KMS-11 (cell line): Measurements from ENCODE around the gene USPL1.
"Not testable (repeated sequence)": the region's sequence is repeated elsewhere in the genome, so short reads cannot be mapped to it uniquely, and the experiment has no call there.

Experiments
- H2AFZ ChIP-seq: fragments of 200-600 bp; sonication (generic); 2 replicates; pipeline ENCODE4 v1.6.1; 2016; ENCODE audit warnings: antibody characterized with exemption, mixed run types, low read depth
- H3K27ac ChIP-seq: fragments of 200-600 bp; sonication (generic); 2 replicates; pipeline ENCODE4 v1.6.1; 2016; ENCODE audit warnings: mild to moderate bottlenecking, mixed run types
- H3K27me3 ChIP-seq: fragments of 200-600 bp; sonication (generic); 2 replicates; pipeline ENCODE4 v1.6.1; 2017; ENCODE audit warnings: mild to moderate bottlenecking, low read depth, mixed run types, moderate library complexity; ENCODE audit not compliant: insufficient read depth
- H3K36me3 ChIP-seq: fragments of 200-600 bp; sonication (generic); 2 replicates; pipeline ENCODE4 v1.6.1; 2017; ENCODE audit warnings: mild to moderate bottlenecking, mixed run types; ENCODE audit not compliant: insufficient read depth
- H3K4me1 ChIP-seq: fragments of 200-600 bp; sonication (generic); 2 replicates; pipeline ENCODE4 v1.6.1; 2016; ENCODE audit warnings: mild to moderate bottlenecking, low read depth, mixed run types; ENCODE audit not compliant: poor library complexity, severe bottlenecking
- H3K4me2 ChIP-seq: fragments of 200-600 bp; sonication (generic); 2 replicates; pipeline ENCODE4 v1.7.0; 2016; ENCODE audit warnings: mild to moderate bottlenecking, mixed run types
- H3K4me3 ChIP-seq: fragments of 200-600 bp; sonication (generic); IDR thresholded peaks from 2 replicates; pipeline ENCODE4 v1.6.1; 2017; ENCODE audit warnings: low read depth, low read length, mixed read lengths; ENCODE audit not compliant: insufficient read depth
- H3K79me2 ChIP-seq: fragments of 200-600 bp; sonication (generic); 2 replicates; pipeline ENCODE4 v1.6.1; 2016; ENCODE audit warnings: low read depth, mixed run types; ENCODE audit not compliant: insufficient read depth
- H3K9ac ChIP-seq: fragments of 200-600 bp; sonication (generic); 2 replicates; pipeline ENCODE4 v1.6.1; 2016; ENCODE audit warnings: mild to moderate bottlenecking, mixed run types
- H4K20me1 ChIP-seq: fragments of 200-600 bp; sonication (generic); 2 replicates; pipeline ENCODE4 v1.6.1; 2016; ENCODE audit warnings: mild to moderate bottlenecking, mixed run types; ENCODE audit not compliant: insufficient read depth
- CTCF ChIP-seq: fragments of 200-600 bp; sonication (generic); conservative IDR thresholded peaks from 2 replicates; pipeline ENCODE4 v1.6.1; 2017; ENCODE audit warnings: low read depth, mild to moderate bottlenecking, antibody characterized with exemption, low read length, moderate library complexity, mixed read lengths

Gene USPL1

DNA sequence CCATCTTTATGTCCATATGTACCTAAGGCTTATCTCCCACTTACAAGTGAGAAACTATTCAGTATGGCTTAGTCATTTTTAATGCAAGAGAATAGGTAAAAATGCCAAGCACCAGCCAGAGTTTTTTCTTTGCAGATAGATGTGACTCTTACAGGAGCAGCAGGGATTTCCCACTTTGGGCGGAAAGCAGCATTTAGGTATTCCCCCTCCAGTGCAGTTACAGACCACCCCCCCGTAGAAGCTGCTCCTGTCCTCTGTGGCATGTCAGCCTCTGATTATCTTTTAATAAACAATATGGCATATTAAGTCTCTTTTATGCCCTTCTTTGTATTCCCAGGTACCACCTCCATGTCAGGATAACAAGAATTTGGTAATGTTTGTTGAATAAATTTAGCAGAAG, 24.7 kb upstream of the USPL1 start:
- H3K27me3 ChIP-seq = no peaks in the 10 kb centered on the region
- H2AFZ ChIP-seq = no peak overlapping the region
- peak overlapping the region; percentile 29; the same call in 1 of the 2 replicates for H3K27ac ChIP-seq
- peak overlapping the region; percentile 51 for H3K4me2 ChIP-seq
- H3K9ac ChIP-seq = no peak overlapping the region
- no peaks in the 10 kb centered on the region for H3K79me2 ChIP-seq
- no peak overlapping the region for H3K4me3 ChIP-seq
- H3K4me1 ChIP-seq = peaks cover 26% of the 10 kb centered on the region
- H4K20me1 ChIP-seq = no peaks in the 10 kb centered on the region
- H3K36me3 ChIP-seq = no peaks in the 10 kb centered on the region
- TF ChIP-seq CTCF = no peak

DNA sequence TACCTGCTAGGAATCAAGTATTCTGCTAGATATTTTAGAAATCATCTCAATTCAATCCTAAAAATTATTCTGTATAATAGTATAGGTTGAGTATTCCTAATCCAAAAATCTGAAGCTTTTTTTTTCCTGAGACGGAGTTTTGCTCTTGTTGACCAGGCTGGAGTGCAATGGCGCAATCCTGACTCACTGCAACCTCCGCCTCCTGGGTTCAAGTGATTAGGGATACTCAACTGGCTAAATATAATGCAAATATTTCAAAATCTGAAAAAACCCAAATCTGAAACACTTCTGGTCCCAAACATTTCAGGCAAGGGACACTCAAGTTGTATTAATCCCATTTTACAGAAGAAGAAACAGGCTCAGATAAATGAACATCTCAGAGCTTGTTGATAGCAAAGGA, 17.2 kb upstream of the USPL1 start:
- Histone ChIP-seq H3K27ac (no peak overlapping the region), H3K4me2 (no peak overlapping the region), H3K4me1 (no peaks in the 10 kb centered on the region), H2AFZ (no peak overlapping the region), H3K9ac (no peak overlapping the region), H4K20me1 (no peaks in the 10 kb centered on the region), H3K4me3 (no peak overlapping the region), H3K36me3 (no peaks in the 10 kb centered on the region), H3K79me2 (no peaks in the 10 kb centered on the region), H3K27me3 (no peaks in the 10 kb centered on the region)
- TF ChIP-seq CTCF = no peak

DNA sequence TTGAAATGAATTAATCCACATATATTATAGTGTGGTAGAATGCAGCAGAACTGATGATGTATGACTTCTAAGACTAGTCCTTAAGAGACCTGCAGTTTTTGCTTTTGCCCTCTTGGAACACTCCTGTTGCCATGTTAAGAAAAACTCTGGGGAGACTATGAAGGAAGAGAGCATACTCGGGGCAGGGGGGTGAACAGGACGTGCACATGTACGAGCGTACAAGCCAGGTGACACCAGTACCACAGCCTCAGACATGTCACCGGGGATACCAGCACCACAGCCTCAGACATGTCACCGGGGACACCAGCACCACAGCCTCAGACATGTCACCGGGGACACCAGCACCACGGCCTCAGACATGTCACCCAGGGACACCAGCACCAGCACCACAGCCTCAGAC, 15.9 kb upstream of the USPL1 start:
- H3K9ac ChIP-seq = no peak overlapping the region
- no peak overlapping the region for H3K27ac ChIP-seq
- no peak overlapping the region for H2AFZ ChIP-seq
- TF ChIP-seq CTCF = no peak
- H3K4me3 ChIP-seq = no peak overlapping the region
- H3K4me1 ChIP-seq = no peaks in the 10 kb centered on the region
- H3K79me2 ChIP-seq = no peaks in the 10 kb centered on the region
- no peaks in the 10 kb centered on the region for H3K36me3 ChIP-seq
- no peaks in the 10 kb centered on the region for H3K27me3 ChIP-seq
- no peaks in the 10 kb centered on the region for H4K20me1 ChIP-seq
- no peak overlapping the region for H3K4me2 ChIP-seq

DNA sequence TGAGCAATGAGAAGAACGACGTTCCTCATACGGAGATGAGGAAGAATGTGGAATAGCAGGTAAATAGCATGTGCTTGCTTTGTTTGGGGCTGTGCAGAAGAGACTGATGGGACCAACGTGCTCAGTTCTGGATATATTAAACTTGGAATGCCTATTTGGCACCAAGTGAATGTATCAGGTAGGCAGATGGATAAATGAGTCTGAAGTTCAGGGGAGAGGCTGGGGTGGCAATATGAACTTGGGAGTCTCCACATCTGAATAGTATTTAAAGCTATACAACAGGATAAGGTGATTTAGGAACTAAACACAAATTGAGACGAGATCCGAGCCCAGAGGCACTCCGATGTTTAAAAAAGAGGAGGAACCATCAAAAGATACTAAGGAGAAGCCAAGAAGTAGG, 12.7 kb upstream of the USPL1 start:
- no peaks in the 10 kb centered on the region for H4K20me1 ChIP-seq
- no peak overlapping the region for H3K27ac ChIP-seq
- H3K4me1 ChIP-seq = peaks cover 28% of the 10 kb centered on the region
- no peaks in the 10 kb centered on the region for H3K36me3 ChIP-seq
- H3K79me2 ChIP-seq = no peaks in the 10 kb centered on the region
- no peak overlapping the region for H3K4me3 ChIP-seq
- no peak overlapping the region for H3K9ac ChIP-seq
- H3K4me2 ChIP-seq = no peak overlapping the region
- no peak overlapping the region for H2AFZ ChIP-seq
- TF ChIP-seq CTCF = no peak
- no peaks in the 10 kb centered on the region for H3K27me3 ChIP-seq

GRCh38 chr13:30607186-30607585, 10.5 kb upstream of the USPL1 start:
- not testable (repeated sequence) for H4K20me1 ChIP-seq, H3K4me2 ChIP-seq, H2AFZ ChIP-seq, H3K9ac ChIP-seq, H3K79me2 ChIP-seq, H3K36me3 ChIP-seq, H3K27ac ChIP-seq, H3K4me3 ChIP-seq, H3K27me3 ChIP-seq
- peaks cover 34% of the 10 kb centered on the region for H3K4me1 ChIP-seq
